ENCODE measurements around the gene KRTAP10-3.

- no peak for TF ChIP-seq CTCF (conservative IDR thresholded peaks at IDR 0.05; ENCODE audit: low read depth, low read length)
- no peak for TF ChIP-seq EZH2 (IDR thresholded peaks at IDR 0.05; ENCODE audit: borderline replicate concordance, low read depth, low read length, poor library complexity, severe bottlenecking)
Measured at GRCh38 chr21:44516342-44516741, 42.3 kb downstream of the KRTAP10-3 start.

Data from A673 (cell line).